ENCODE results near the gene SMCR8.
"Not testable (repeated sequence)": the region's sequence is repeated elsewhere in the genome, so short reads cannot be mapped to it uniquely, and the experiment has no call there.

Gene SMCR8

DNA sequence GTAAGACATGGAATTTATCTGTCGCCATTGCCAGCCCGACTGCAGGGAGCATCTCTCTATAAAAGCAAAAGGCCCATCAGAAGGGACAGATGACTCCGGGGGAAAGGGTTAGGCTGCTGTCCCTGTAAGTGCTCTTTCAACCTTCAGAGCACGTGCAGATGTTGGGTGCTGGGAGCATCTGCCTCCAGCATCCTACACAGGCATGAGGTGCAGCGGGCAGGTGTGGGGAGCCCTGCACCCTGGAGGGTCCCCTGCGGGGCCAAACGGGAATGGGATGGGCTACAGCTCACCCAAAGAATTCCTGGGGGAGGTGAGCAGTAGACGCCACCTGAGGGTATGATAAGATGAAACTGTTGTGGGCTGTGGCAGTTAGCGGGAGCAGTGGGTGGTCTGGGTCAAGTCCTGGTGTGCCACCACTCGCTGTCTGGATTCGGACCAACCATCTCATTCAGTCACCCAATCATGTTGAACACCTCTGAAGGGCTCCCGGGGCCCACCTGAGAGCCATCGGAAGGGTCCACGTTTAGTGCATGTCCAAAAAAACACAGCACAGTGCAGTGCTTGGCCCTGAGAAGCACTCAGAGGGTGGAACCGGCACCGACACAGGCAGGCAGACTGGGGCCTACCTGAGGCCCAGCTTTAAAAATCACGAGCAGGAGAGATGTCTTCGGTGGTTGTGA, 3.8 kb downstream of the SMCR8 start:
- DNase-seq (ENCODE audit: low read depth): no peak

- no peak for DNase-seq (ENCODE audit: low read depth)
Measured at GRCh38 chr17:18319604-18320256, 4.6 kb downstream of the SMCR8 start.

DNA sequence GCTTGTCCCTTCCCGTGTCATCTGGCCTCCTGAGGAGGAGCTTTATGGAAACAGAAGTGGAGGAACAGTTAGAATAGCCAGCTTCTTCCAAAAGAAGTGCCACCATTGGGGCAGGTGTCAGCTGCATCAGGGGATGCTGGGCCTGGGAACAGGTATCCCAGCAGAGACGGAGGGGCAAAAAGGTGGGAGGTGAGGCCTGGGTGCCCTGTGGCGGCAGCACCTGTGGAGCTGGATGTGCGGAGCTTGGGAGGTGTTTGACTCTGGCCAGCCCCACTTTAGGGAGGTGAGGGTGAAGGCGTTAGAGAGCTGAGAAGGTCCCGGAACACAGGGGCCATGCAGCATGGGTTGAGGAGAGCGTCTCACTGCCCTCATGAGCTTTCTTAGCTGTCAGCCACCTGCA, 5.2 kb downstream of the SMCR8 start:
- DNase-seq (ENCODE audit: low read depth): no peak

DNA sequence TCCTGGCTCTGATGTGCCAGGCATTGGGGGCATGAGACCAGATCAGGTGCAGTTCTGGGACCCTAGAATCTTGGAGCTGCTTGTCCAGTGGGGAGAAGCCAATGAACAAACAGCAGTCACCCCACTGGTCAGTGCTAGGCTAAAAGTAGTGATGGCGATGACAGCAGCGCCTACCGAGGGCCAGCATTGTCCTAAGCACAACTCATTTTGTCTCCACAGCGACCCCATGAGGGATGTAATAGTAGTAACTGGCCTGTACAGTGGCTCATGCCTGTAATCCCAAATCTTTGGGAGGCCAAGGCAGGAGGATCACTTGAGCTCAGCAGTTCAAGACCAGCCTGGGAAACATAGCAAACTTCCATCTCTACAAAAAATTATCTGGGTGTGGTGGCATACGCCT, 6.2 kb downstream of the SMCR8 start:
- DNase-seq (ENCODE audit: low read depth): no peak

- no peak for DNase-seq (ENCODE audit: low read depth)
Measured at GRCh38 chr17:18322522-18322921, 7.4 kb downstream of the SMCR8 start.

GRCh38 chr17:18323007-18323406, 7.9 kb downstream of the SMCR8 start:
- no peak for DNase-seq (ENCODE audit: low read depth)

GRCh38 chr17:18323507-18324139, 8.5 kb downstream of the SMCR8 start:
- DNase-seq (ENCODE audit: low read depth): no peak

GRCh38 chr17:18324140-18325050, 9.3 kb downstream of the SMCR8 start:
- no peak for DNase-seq (ENCODE audit: low read depth)

DNA sequence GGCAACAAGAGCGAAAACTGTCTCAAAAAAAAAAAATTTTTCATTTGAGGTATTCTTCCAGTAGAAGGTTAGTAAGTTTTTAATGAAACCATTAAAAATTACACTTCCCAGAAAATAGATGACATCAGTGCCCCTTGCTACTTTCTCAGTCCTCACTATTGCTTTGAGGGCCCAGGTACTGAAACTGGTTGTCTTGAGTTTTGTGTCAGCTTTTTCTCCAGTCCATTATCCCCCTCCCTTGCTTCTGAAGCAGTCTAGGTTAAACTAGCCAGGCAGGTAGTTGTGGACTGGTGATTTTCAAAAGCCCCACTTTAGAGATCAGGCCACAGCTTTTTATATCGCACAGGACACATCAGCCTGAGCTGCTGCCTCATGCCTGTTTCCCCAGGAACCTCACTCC, 10.9 kb downstream of the SMCR8 start:
- DNase-seq (ENCODE audit: low read depth): no peak

DNA sequence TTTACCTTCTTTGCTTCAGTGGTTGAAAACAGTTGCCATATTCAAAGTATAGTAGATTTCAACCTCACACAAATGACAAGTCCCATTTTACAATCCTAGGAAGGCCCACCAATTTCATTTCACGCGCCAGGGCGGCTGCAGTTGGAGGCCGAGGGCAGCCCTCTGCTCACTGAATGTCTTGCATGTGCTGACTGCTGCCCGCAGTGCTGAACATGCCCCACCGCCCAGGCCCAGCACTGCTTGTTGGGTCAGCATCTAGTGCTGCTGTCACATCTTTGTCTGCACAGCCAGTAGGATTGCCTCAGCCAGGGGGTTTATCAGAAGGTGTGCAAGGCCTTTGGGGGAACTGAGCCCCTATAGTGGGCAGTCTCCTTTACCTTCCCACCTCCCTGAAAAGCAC, 11.5 kb downstream of the SMCR8 start:
- no peak for DNase-seq (ENCODE audit: low read depth)

DNA sequence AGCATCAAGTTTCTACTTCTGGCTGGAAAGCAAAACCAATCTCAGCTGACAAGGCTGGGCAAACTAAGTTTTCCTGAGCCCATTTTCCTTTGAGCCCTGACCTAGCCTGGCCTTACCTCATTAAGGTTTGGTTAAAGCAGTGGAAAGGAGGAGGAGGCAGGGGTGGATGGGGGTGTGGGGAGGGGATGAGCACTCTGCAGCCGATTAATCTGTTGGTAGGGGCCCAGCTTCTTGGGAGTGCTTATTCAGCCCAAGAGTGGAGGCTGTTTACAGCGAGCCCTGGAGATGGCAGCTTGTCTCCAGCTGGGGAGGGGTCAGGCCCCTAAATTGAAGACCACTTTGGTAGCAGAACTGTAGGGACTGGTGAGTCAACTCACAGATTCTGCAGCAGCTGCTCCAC, 12.0 kb downstream of the SMCR8 start:
- no peak for DNase-seq (ENCODE audit: low read depth)

- DNase-seq (ENCODE audit: low read depth): no peak
Measured at GRCh38 chr17:18327556-18327955, 12.5 kb downstream of the SMCR8 start.

- no peak for DNase-seq (ENCODE audit: low read depth)
Measured at GRCh38 chr17:18328643-18329204, 13.6 kb downstream of the SMCR8 start.

- DNase-seq (ENCODE audit: low read depth): no peak
Measured at GRCh38 chr17:18331879-18332278, 16.8 kb downstream of the SMCR8 start.

GRCh38 chr17:18332909-18333489, 17.9 kb downstream of the SMCR8 start:
- no peak for DNase-seq (ENCODE audit: low read depth)

- DNase-seq (ENCODE audit: low read depth): not testable (repeated sequence)
Measured at GRCh38 chr17:18338158-18338557, 23.1 kb downstream of the SMCR8 start.

- no peak for DNase-seq (ENCODE audit: low read depth)
Measured at GRCh38 chr17:18339933-18340332, 24.8 kb downstream of the SMCR8 start.

DNA sequence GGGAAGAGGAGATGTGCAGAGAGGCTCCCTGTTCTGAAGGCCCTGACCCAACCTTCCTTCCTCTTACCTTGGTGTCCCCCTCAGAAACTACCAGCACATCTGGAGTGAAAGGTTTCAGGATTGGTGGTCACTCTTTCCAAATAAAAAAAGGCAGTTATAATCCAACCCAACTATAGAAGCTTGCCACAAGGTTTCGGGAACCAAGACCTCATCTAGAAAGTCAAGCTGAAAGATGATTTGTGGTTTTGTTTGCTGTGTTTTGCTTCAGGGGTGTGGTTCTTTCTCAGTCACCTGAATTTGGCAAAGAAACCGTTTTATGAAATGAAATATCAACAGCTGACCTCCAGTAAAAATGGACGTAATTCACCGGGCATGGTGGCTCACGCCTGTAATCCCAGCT, 28.9 kb downstream of the SMCR8 start:
- DNase-seq (ENCODE audit: low read depth): no peak

GRCh38 chr17:18353541-18353940, 38.4 kb downstream of the SMCR8 start:
- DNase-seq (ENCODE audit: low read depth): no peak

GRCh38 chr17:18356624-18357023, 41.5 kb downstream of the SMCR8 start:
- DNase-seq (ENCODE audit: low read depth): no peak

GRCh38 chr17:18360518-18360917, 45.4 kb downstream of the SMCR8 start:
- no peak for DNase-seq (ENCODE audit: low read depth)
